Activated T-helper 1 cell treated with anti-CD3 and anti-CD28 coated beads, Interleukin-12 subunit alpha, Interleukin-12 subunit beta, Interleukin-2, Interleukin-4 antibody, amounts not matched to agents 30 ng/mL and 10 ng/mL and 1 ng/mL, durations not matched to agents 14 hours and 24 hours and 36 hours (primary cell): ENCODE results near the gene FGFBP1. TPM values are rescaled to one million over a fixed set of nuclear protein-coding genes. Genes with fewer than 3 reads are reported as not detected.

Experiments
- DNase-seq: peaks from one replicate; pipeline ENCODE4 v3.0.0; 2021; ENCODE audit warnings: low spot score
- H3K27ac Mint-ChIP-seq: one replicate; pipeline ENCODE4 v1.8.0; 2021; ENCODE audit warnings: mild to moderate bottlenecking, mixed read lengths
- H3K27me3 Mint-ChIP-seq: one replicate; pipeline ENCODE4 v1.8.0; 2022; ENCODE audit warnings: mild to moderate bottlenecking, moderate library complexity, mixed read lengths; ENCODE audit not compliant: insufficient read depth
- H3K36me3 Mint-ChIP-seq: one replicate; pipeline ENCODE4 v1.8.0; 2021; ENCODE audit warnings: low read depth, mixed read lengths
- H3K4me1 Mint-ChIP-seq: one replicate; pipeline ENCODE4 v1.8.0; 2021; ENCODE audit warnings: low read depth, mixed read lengths
- H3K4me3 Mint-ChIP-seq: one replicate; pipeline ENCODE4 v1.8.0; 2021; ENCODE audit warnings: mild to moderate bottlenecking, moderate library complexity, mixed read lengths
- H3K9me3 Mint-ChIP-seq: one replicate; pipeline ENCODE4 v1.8.0; 2021; ENCODE audit warnings: mixed read lengths
- intact Hi-C: fragments of 100-400 bp; cut with micrococcal nuclease; formaldehyde crosslinking; loops from one replicate; pipeline ENCODE4 v1.15.1; 2024
- total RNA-seq: library from RNA; stranded (reverse); gene quantifications from 2 replicates; pipeline ENCODE4 v1.2.3, GENCODE V29; 2022

Gene FGFBP1
- not detected in 2 replicates for total RNA-seq

GRCh38 chr4:15938640-15939039 is at the start of gene FGFBP1:
TSS of gene FGFBP1 (minus strand) at chr4:15938740. CDS start at chr4:15936632, 2,108 bp downstream.
- no peak within 1 kb of the TSS for H3K4me3 Mint-ChIP-seq
- H3K9me3 Mint-ChIP-seq, result no peaks in the 10 kb centered on the region
- H3K36me3 Mint-ChIP-seq, result no peaks in the 10 kb centered on the region
- intact Hi-C loops, result no loop called here
- peaks cover 12% of the 10 kb centered on the region for H3K27me3 Mint-ChIP-seq
- no peak within 1 kb of the TSS for H3K27ac Mint-ChIP-seq
- no peak for DNase-seq
- no peaks in the 10 kb centered on the region for H3K4me1 Mint-ChIP-seq

- H3K27me3 Mint-ChIP-seq, result peaks cover 17% of the 10 kb centered on the region
- no peak overlapping the region for H3K27ac Mint-ChIP-seq
- intact Hi-C loops, result no loop called here
- no peaks in the 10 kb centered on the region for H3K9me3 Mint-ChIP-seq
- H3K4me3 Mint-ChIP-seq, result no peak overlapping the region
- no peaks in the 10 kb centered on the region for H3K36me3 Mint-ChIP-seq
- no peaks in the 10 kb centered on the region for H3K4me1 Mint-ChIP-seq
- no peak for DNase-seq
Measured at GRCh38 chr4:15988222-15988621, 49.7 kb upstream of the FGFBP1 start.

DNA sequence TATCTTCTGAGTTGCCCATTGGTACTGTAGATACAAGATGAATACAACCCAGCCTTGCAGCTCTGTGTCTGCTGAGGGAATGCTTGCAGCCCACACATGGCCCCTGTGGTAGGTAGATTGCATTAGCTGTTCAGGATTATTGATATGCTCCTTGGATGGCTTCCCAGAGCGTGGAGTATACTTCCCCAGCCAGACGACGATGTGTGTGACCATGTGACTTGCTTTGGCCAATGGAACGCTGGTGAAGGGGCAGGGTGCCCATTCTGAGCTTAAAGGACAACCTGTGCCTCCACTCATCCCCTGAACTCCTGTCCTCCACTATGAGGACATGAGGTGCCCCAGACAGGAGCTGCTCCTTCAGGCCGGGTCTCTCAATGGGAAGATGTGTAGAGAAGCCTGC is 48.4 kb upstream of the FGFBP1 start:
- peaks cover 14% of the 10 kb centered on the region for H3K27me3 Mint-ChIP-seq
- no peaks in the 10 kb centered on the region for H3K36me3 Mint-ChIP-seq
- H3K27ac Mint-ChIP-seq, result no peak overlapping the region
- H3K4me3 Mint-ChIP-seq, result no peak overlapping the region
- intact Hi-C loops, result no loop called here
- no peaks in the 10 kb centered on the region for H3K9me3 Mint-ChIP-seq
- no peaks in the 10 kb centered on the region for H3K4me1 Mint-ChIP-seq
- no peak for DNase-seq

DNA sequence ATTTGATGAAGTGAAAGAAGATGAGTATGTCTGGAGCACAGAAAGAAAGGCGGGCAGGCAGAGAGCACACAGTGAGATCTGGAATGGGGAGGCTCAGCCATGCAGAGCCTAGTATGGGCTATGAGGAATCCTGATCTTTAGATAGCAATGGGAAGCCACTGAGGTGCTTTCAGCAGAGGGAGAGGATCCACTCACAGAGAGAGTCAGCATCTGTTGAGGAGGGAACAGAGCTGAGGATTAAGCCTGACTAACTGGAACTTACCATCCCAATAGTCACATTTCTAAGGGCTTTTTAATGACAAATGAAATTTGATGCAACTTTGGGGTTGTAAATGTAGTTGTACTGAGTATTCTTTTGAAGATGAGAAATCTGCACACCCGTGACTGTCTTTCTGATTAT is 45.1 kb upstream of the FGFBP1 start:
- Mint-ChIP-seq H3K27ac (no peak overlapping the region), H3K9me3 (no peaks in the 10 kb centered on the region), H3K4me3 (no peak overlapping the region), H3K4me1 (no peaks in the 10 kb centered on the region), H3K27me3 (peaks cover 10% of the 10 kb centered on the region), H3K36me3 (no peaks in the 10 kb centered on the region)
- intact Hi-C loops, result no loop called here
- DNase-seq, result no peak

- H3K27ac Mint-ChIP-seq, result no peak overlapping the region
- H3K4me3 Mint-ChIP-seq, result no peak overlapping the region
- H3K4me1 Mint-ChIP-seq, result no peaks in the 10 kb centered on the region
- H3K36me3 Mint-ChIP-seq, result no peaks in the 10 kb centered on the region
- no peak for DNase-seq
- peaks cover 13% of the 10 kb centered on the region for H3K27me3 Mint-ChIP-seq
- intact Hi-C loops, result no loop called here
- H3K9me3 Mint-ChIP-seq, result no peaks in the 10 kb centered on the region
Measured at GRCh38 chr4:15982842-15983524, 44.4 kb upstream of the FGFBP1 start.

DNA sequence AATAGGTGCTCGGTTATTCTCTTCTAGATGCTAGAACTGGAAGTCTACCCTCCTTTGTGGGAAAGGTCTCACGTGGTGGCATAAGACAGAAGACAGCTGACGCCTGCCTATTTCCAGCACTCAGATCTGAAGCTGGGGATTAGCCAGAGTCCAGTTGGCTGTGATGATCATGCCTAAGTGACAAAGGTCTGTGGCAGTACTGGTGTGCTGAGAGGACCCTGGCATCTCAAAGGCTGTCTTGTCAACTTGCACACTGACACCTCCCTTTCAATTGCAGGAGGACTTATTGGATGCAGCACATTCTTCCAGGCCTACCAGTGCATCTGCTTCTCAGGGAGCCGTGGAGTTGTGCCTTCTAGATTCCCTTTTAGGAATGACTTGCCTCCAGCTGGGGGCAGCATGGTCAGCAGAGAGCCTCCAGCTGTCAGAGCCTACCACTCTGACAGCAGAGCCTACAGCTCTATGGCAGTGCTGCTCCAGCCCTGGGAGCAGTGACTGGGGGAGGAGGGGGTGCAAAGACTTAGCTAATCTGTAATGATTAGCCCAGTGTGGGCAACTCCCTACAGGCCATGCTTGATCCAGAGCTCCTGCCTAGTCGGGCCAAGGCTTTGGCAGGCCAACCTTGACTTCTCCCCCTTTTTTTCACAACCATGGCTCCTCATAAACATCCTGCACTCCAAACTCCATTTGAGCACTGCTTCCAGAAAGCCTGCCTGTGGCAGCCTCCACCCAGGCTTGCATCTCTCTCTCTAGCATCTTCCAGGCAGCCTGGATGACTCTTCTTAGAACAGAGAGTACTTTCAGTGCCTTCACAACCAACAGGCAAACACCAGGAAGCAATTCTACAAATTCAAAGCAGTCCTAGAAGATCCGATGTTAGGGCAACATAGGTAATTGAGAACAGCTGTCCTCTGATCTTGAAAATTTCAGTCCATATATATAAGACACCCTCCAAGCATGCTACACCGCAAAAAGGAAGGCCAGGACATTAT is 38.2 kb upstream of the FGFBP1 start:
- Mint-ChIP-seq H3K4me3 (no peak overlapping the region), H3K9me3 (no peaks in the 10 kb centered on the region), H3K27me3 (peaks cover 22% of the 10 kb centered on the region), H3K36me3 (no peaks in the 10 kb centered on the region), H3K27ac (no peak overlapping the region), H3K4me1 (no peaks in the 10 kb centered on the region)
- intact Hi-C loops, result no loop called here
- no peak for DNase-seq

GRCh38 chr4:15971068-15971801 is 32.7 kb upstream of the FGFBP1 start:
- H3K9me3 Mint-ChIP-seq, result peaks cover 2% of the 10 kb centered on the region
- no peaks in the 10 kb centered on the region for H3K36me3 Mint-ChIP-seq
- no peak overlapping the region for H3K27ac Mint-ChIP-seq
- no peak overlapping the region for H3K4me3 Mint-ChIP-seq
- H3K4me1 Mint-ChIP-seq, result no peaks in the 10 kb centered on the region
- DNase-seq, result no peak
- H3K27me3 Mint-ChIP-seq, result peaks cover 29% of the 10 kb centered on the region
- intact Hi-C loops, result no loop called here

GRCh38 chr4:15968551-15969300 is 30.2 kb upstream of the FGFBP1 start:
- intact Hi-C loops, result no loop called here
- DNase-seq, result no peak
- H3K27ac Mint-ChIP-seq, result no peak overlapping the region
- no peak overlapping the region for H3K4me3 Mint-ChIP-seq
- no peaks in the 10 kb centered on the region for H3K36me3 Mint-ChIP-seq
- peaks cover 6% of the 10 kb centered on the region for H3K4me1 Mint-ChIP-seq
- peaks cover 30% of the 10 kb centered on the region for H3K27me3 Mint-ChIP-seq
- H3K9me3 Mint-ChIP-seq, result peaks cover 4% of the 10 kb centered on the region

DNA sequence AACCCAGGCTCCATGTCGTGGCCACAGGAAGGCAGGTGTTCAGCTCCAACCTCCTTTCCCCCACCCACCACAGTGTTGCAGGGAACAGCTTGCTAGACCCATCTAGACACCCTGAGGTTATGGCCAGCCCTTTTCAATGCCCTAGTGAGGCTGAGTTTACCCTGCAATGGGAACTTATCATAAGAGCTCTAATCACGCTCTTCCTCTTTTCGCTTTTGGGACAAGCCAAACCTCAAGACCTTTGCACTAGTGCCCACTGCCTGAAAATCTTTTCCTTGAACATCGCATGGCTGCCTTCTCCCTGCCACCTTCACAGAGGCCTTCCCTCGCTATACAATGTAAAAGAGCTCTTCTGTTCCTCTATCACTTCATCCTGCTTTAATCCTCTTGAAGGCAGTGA is 26.8 kb upstream of the FGFBP1 start:
- Mint-ChIP-seq H3K27ac (no peak overlapping the region), H3K4me1 (peaks cover 29% of the 10 kb centered on the region), H3K9me3 (peaks cover 4% of the 10 kb centered on the region)

DNA sequence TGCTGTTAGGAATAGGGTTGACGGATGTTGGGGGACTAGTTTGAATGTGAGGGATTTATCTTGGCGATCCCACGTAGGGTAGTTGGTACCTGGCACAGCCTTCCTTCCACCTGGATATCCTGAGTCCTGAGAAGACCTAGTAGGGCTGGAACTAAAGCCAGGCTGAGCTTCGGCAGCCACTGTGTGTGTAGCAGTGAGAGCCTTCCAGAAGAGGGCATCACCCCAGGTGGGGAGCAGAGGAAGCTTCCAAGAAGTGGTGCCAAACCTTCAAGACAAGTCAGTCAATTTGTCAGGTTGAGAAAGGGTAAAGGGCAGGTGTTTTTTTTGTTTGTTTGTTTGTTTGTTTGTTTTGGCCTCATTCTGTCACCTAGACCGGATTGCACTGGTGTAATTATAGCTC is 25.6 kb upstream of the FGFBP1 start:
- Mint-ChIP-seq H3K9me3 (peaks cover 4% of the 10 kb centered on the region), H3K4me3 (no peak overlapping the region), H3K27ac (peak overlapping the region; percentile 8), H3K27me3 (peaks cover 22% of the 10 kb centered on the region), H3K4me1 (peaks cover 29% of the 10 kb centered on the region), H3K36me3 (no peaks in the 10 kb centered on the region)
- no peak for DNase-seq
- intact Hi-C loops, result no loop called here

More for the DNA sequence above, 26.8 kb upstream of the FGFBP1 start:
- Mint-ChIP-seq H3K36me3 (no peaks in the 10 kb centered on the region), H3K27me3 (peaks cover 23% of the 10 kb centered on the region), H3K4me3 (no peak overlapping the region)
- intact Hi-C loops, result no loop called here
- DNase-seq, result no peak

DNA sequence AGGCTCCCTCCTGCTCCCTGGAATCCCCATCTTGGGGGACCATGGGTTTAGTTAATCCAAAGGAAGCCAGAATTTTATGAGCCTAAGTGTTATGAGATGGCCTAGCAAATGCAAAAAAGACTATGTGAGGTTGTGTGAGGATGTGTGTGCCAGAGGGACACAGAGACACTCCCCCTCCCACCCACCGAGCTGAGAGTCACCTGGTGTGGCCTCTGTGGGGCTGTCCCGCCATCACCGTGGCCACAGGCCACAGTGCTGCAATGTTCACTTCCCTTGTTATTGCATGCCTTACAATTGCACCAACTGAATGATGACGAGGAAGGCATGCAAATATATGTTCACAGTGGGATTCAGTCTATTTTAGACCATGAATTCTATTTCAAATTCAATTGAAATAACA is 25.0 kb upstream of the FGFBP1 start:
- Mint-ChIP-seq H3K4me1 (peaks cover 29% of the 10 kb centered on the region), H3K27ac (peak overlapping the region; percentile 64), H3K9me3 (peaks cover 4% of the 10 kb centered on the region), H3K27me3 (peaks cover 19% of the 10 kb centered on the region), H3K36me3 (no peaks in the 10 kb centered on the region), H3K4me3 (no peak overlapping the region)
- DNase-seq, result peak; percentile 44
- intact Hi-C loops, result loop anchor here (1.0 kb wide), 1 partner anchor 38 kb away; no protein-coding TSS in a partner anchor

GRCh38 chr4:15963001-15963451 is 24.5 kb upstream of the FGFBP1 start, which contains the start of gene FGFBP2:
TSS of gene FGFBP2 (minus strand) at chr4:15963175. CDS start at chr4:15963129, 46 bp downstream.
- Mint-ChIP-seq H3K36me3 (no peaks in the 10 kb centered on the region), H3K27me3 (peaks cover 19% of the 10 kb centered on the region), H3K4me3 (peak within 1 kb of the TSS; percentile 64), H3K9me3 (peaks cover 4% of the 10 kb centered on the region), H3K27ac (peak within 1 kb of the TSS; percentile 64), H3K4me1 (peaks cover 29% of the 10 kb centered on the region)
- intact Hi-C loops, result loop anchor here (1.0 kb wide), 1 partner anchor 38 kb away; no protein-coding TSS in a partner anchor
- DNase-seq, result peak; percentile 40
